HG03066 (cell line): ENCODE data around the gene NRAS.

Source experiments
- ATAC-seq: cut with Tn5 transposase; IDR thresholded peaks from one replicate; pipeline ENCODE4 v1.9.1; 2021; ENCODE audit warnings: low read depth; ENCODE audit not compliant: unreplicated experiment

NRAS gene

GRCh38 chr1:114688526-114688925, 28.0 kb downstream of the NRAS start:
- ATAC-seq: no peak

GRCh38 chr1:114685851-114686250, 30.7 kb downstream of the NRAS start:
- no peak for ATAC-seq

GRCh38 chr1:114677691-114678090, 38.9 kb downstream of the NRAS start:
- no peak for ATAC-seq

- no peak for ATAC-seq
Observed at GRCh38 chr1:114676115-114676514, 40.5 kb downstream of the NRAS start.

GRCh38 chr1:114671939-114672275, 44.7 kb downstream of the NRAS start:
- no peak for ATAC-seq

GRCh38 chr1:114671011-114671938, 45.3 kb downstream of the NRAS start:
- no peak for ATAC-seq

- ATAC-seq: peak; percentile 98
Observed at GRCh38 chr1:114670083-114671010, 46.2 kb downstream of the NRAS start.

GRCh38 chr1:114669562-114670082, 46.9 kb downstream of the NRAS start, which contains the start of gene DENND2C:
Gene DENND2C (minus strand): TSS chr1:114670049. CDS start chr1:114625984, 44,065 bp downstream.
- ATAC-seq: peak; percentile 54

GRCh38 chr1:114668784-114669561, 47.6 kb downstream of the NRAS start:
- ATAC-seq: no peak

- ATAC-seq: no peak
Observed at GRCh38 chr1:114668373-114668772, 48.2 kb downstream of the NRAS start.

- ATAC-seq: no peak
Observed at GRCh38 chr1:114666954-114667353, 49.6 kb downstream of the NRAS start.

- no peak for ATAC-seq
Observed at GRCh38 chr1:114660238-114660637, 56.3 kb downstream of the NRAS start.
